HG03139 (cell line): Measurements from ENCODE around the gene ZBTB44.

Experiments
- ATAC-seq: cut with Tn5 transposase; IDR thresholded peaks from one replicate; pipeline ENCODE4 v1.9.1; 2021; ENCODE audit not compliant: unreplicated experiment

Gene ZBTB44

DNA sequence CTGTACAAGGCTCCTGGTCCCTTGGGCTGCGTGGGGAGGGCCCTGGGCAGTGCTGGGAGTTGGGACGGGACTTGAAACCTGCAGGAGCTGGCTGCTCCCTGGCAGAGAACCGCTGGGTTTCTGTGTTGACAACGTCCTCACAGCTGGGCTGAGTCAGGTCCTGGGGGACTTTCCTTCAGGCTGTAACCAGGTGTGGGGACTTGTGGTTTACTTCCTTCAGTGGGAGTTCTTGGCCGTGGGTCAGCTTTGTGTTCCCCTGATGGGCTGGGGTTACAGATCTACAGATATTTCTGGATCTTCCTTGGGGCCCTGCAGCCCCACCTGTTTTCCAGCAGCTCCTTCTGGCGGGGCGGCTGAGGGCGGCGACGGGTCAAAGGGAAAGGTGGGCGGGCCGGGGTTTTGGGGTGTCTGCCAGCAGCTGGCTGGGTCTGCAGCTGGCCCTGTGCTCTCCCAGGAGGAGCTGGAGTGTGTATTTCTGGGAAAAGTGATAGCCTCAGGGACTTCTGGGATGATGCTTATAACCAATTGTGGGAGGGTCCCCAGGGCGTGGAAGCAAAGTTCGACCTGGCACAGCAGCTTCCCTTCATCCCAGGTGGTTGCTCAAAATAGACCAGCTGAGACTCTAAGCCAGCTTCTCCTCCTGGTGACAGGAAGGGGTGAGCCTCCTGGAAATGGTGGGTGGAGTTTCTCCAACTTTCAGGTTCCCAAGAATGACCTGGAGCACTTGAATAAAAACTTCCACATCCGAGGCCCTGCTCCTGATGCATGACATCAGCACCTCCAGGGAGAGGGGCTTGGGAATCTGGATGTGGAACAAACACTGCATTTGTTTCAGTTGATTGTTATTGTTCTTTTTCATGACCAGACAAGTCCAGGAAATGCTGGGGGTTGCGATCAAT, 136.0 kb downstream of the ZBTB44 start:
- ATAC-seq, result no peak

DNA sequence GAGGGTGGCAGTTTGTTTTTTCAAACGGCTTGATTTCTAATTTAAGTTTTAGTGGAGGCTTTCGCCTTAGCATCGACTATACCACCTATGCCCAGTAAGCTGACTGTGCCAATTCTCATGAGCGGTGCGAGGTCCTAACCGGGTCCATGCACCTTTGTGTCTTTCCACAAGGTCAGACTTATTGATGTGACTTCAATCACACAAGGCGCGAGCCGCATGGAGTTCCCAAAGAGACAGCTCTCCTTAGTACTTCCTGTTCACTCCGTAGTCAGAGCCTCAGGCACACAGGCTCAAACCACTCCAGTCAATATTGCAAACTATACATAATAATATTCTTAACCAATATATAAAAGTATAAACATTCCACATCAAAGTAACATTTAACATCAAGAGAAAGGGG, 136.9 kb downstream of the ZBTB44 start:
- ATAC-seq, result no peak
